Measurements from ENCODE around the gene F7. TPM values are rescaled to one million over a fixed set of nuclear protein-coding genes. Genes with fewer than 3 reads are reported as not detected.

F7 gene
- total RNA-seq, 1 experiment from 2014 or later: 0.26 TPM

DNA sequence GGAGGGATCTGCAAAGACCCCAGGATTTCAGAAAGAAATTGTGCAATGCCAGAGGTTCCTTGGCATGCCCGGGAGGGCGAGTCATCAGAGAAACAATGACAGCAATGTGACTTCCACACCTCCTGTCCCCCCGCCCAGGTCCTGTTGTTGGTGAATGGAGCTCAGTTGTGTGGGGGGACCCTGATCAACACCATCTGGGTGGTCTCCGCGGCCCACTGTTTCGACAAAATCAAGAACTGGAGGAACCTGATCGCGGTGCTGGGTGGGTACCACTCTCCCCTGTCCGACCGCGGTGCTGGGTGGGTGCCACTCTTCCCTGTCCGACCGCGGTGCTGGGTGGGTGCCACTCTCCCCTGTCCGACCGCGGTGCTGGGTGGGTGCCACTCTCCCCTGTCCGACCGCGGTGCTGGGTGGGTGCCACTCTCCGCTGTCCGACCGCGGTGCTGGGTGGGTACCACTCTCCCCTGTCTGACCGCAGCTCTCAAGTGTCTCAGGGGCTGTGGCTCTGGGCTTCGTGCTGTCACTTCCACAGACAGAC, 11.8 kb downstream of the F7 start:
- CTCF ChIA-PET: no interaction called here
- ATAC-seq: no peak
- Mint-ChIP-seq H3K4me1 (peaks cover 2% of the 10 kb centered on the region), H3K27ac (no peak overlapping the region), H3K4me3 (no peak overlapping the region), H3K36me3 (0 out of 2 replicates have a peak, but pooled peaks cover 2% of the 10 kb centered on the region), H3K27me3 (ENCODE audit: low read depth) (peaks cover 6% of the 10 kb centered on the region), H3K9me3 (peaks cover 6% of the 10 kb centered on the region)
- TF ChIP-seq, protein P1, sequence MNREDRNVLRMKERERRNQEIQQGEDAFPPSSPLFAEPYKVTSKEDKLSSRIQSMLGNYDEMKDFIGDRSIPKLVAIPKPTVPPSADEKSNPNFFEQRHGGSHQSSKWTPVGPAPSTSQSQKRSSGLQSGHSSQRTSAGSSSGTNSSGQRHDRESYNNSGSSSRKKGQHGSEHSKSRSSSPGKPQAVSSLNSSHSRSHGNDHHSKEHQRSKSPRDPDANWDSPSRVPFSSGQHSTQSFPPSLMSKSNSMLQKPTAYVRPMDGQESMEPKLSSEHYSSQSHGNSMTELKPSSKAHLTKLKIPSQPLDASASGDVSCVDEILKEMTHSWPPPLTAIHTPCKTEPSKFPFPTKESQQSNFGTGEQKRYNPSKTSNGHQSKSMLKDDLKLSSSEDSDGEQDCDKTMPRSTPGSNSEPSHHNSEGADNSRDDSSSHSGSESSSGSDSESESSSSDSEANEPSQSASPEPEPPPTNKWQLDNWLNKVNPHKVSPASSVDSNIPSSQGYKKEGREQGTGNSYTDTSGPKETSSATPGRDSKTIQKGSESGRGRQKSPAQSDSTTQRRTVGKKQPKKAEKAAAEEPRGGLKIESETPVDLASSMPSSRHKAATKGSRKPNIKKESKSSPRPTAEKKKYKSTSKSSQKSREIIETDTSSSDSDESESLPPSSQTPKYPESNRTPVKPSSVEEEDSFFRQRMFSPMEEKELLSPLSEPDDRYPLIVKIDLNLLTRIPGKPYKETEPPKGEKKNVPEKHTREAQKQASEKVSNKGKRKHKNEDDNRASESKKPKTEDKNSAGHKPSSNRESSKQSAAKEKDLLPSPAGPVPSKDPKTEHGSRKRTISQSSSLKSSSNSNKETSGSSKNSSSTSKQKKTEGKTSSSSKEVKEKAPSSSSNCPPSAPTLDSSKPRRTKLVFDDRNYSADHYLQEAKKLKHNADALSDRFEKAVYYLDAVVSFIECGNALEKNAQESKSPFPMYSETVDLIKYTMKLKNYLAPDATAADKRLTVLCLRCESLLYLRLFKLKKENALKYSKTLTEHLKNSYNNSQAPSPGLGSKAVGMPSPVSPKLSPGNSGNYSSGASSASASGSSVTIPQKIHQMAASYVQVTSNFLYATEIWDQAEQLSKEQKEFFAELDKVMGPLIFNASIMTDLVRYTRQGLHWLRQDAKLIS (CRISPR knock-in tag; IDR thresholded peaks at IDR 0.05; ENCODE audit: borderline replicate concordance): no peak
- TF ChIP-seq, protein P2, sequence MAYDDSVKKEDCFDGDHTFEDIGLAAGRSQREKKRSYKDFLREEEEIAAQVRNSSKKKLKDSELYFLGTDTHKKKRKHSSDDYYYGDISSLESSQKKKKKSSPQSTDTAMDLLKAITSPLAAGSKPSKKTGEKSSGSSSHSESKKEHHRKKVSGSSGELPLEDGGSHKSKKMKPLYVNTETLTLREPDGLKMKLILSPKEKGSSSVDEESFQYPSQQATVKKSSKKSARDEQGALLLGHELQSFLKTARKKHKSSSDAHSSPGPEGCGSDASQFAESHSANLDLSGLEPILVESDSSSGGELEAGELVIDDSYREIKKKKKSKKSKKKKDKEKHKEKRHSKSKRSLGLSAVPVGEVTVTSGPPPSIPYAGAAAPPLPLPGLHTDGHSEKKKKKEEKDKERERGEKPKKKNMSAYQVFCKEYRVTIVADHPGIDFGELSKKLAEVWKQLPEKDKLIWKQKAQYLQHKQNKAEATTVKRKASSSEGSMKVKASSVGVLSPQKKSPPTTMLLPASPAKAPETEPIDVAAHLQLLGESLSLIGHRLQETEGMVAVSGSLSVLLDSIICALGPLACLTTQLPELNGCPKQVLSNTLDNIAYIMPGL (CRISPR knock-in tag; IDR thresholded peaks at IDR 0.05): no peak
- TF ChIP-seq ZNF671 (CRISPR knock-in tag; IDR thresholded peaks at IDR 0.05) (no peak), ZNF138 (CRISPR knock-in tag; conservative IDR thresholded peaks at IDR 0.05) (no peak), TCF7 (CRISPR knock-in tag; IDR thresholded peaks at IDR 0.05; ENCODE audit: low read depth) (no peak), ZNF317 (CRISPR knock-in tag; IDR thresholded peaks at IDR 0.05; ENCODE audit: borderline replicate concordance, low read depth) (no peak), ELF4 (CRISPR knock-in tag; IDR thresholded peaks at IDR 0.05; ENCODE audit: low read depth) (no peak), GTF2I (CRISPR knock-in tag; conservative IDR thresholded peaks at IDR 0.05) (no peak), NR1H2 (CRISPR knock-in tag; IDR thresholded peaks at IDR 0.05) (no peak), KAT7 (CRISPR knock-in tag; IDR thresholded peaks at IDR 0.05; ENCODE audit: borderline replicate concordance) (no peak)
- TF ChIP-seq, protein P3, sequence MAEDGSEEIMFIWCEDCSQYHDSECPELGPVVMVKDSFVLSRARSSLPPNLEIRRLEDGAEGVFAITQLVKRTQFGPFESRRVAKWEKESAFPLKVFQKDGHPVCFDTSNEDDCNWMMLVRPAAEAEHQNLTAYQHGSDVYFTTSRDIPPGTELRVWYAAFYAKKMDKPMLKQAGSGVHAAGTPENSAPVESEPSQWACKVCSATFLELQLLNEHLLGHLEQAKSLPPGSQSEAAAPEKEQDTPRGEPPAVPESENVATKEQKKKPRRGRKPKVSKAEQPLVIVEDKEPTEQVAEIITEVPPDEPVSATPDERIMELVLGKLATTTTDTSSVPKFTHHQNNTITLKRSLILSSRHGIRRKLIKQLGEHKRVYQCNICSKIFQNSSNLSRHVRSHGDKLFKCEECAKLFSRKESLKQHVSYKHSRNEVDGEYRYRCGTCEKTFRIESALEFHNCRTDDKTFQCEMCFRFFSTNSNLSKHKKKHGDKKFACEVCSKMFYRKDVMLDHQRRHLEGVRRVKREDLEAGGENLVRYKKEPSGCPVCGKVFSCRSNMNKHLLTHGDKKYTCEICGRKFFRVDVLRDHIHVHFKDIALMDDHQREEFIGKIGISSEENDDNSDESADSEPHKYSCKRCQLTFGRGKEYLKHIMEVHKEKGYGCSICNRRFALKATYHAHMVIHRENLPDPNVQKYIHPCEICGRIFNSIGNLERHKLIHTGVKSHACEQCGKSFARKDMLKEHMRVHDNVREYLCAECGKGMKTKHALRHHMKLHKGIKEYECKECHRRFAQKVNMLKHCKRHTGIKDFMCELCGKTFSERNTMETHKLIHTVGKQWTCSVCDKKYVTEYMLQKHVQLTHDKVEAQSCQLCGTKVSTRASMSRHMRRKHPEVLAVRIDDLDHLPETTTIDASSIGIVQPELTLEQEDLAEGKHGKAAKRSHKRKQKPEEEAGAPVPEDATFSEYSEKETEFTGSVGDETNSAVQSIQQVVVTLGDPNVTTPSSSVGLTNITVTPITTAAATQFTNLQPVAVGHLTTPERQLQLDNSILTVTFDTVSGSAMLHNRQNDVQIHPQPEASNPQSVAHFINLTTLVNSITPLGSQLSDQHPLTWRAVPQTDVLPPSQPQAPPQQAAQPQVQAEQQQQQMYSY (CRISPR knock-in tag; IDR thresholded peaks at IDR 0.05): no peak
- TF ChIP-seq, protein P4, sequence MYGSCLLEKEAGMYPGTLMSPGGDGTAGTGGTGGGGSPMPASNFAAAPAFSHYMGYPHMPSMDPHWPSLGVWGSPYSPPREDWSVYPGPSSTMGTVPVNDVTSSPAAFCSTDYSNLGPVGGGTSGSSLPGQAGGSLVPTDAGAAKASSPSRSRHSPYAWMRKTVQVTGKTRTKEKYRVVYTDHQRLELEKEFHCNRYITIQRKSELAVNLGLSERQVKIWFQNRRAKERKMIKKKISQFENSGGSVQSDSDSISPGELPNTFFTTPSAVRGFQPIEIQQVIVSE (CRISPR knock-in tag; IDR thresholded peaks at IDR 0.05; ENCODE audit: borderline replicate concordance): no peak
- TF ChIP-seq, protein P5, sequence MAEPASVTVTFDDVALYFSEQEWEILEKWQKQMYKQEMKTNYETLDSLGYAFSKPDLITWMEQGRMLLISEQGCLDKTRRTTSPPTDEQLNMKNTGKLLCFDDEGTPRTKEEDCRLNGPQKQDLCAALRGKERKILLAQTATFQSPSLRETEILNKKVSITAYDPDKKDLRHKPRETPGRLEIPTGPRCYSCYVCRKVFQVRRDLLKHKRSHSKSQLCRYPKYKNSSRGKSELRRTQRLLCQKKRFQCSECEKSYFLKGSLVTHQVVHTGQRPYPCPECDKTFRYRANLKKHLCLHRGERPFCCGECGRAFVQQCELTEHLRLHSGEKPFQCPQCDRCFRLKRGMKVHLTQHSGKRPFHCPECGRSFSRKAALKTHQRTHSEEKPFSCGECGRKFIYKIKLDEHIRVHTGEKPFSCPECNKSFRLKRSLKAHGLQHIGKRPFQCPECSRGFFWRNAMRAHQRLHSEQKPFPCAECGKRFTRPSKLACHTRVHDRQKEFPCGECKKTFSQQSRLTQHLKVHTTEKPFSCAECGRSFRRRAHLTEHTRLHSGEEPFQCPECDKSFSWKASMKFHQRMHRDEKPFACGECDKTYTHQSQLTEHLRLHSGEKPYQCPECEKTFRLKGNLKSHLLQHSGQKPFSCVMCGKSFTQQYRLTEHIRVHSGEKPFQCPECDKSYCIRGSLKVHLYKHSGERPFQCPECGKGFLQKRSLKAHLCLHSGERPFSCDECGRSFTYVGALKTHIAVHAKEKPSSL (CRISPR knock-in tag; conservative IDR thresholded peaks at IDR 0.05): no peak
- TF ChIP-seq, protein P6, sequence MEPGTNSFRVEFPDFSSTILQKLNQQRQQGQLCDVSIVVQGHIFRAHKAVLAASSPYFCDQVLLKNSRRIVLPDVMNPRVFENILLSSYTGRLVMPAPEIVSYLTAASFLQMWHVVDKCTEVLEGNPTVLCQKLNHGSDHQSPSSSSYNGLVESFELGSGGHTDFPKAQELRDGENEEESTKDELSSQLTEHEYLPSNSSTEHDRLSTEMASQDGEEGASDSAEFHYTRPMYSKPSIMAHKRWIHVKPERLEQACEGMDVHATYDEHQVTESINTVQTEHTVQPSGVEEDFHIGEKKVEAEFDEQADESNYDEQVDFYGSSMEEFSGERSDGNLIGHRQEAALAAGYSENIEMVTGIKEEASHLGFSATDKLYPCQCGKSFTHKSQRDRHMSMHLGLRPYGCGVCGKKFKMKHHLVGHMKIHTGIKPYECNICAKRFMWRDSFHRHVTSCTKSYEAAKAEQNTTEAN (CRISPR knock-in tag; IDR thresholded peaks at IDR 0.05): no peak
- POLR2A ChIA-PET: no interaction called here
- DNase-seq (ENCODE audit: low spot score): no peak

All from WTC11 (cell line).